ENCODE measurements around the gene MAP3K8.
A peak's percentile ranks its signal among the peaks of the same experiment; 100 is the strongest.

DNA sequence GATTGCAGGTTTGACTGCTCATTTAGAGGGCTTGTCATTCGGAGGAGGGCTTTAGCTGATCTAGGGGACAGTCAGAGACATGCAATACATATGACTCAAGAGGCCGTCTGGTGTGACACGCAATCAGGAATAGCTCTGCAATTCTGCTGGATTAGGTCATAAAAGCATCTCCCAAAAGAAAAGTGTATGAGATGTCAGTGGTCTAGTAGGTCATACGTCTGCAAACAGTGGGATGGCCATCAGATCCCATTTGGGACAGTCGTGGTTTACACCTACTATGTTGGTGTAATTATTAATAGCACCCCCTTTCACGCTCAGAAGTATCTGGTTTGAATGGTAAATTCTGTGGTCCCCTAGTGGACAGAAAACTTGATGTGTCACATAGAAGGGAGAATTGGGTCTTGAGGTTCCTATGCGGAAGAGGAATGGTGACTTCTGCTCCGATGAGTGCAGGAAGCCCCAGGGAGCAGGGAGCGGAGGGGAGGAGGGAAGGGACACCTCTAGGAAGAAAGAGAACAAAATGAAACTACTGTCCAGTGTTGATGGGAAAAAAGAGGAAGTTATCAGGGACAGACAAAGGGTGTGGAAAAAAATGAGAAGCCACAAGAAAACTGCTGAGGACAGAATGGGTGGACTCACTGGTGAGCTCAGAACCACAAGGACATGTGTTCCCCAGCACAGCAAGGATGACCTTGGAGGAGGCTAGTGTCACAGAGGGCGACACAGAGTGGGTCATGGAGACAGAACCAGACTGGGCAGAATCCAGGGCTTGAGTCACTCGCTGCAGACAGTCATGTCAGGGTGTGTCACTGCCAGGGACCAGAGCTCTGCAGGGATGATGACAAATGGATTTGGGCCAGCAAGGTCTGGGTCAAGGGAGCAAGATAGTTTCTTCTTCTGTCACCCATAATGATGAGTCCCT lies 59.9 kb downstream of the MAP3K8 start:
- TF ChIP-seq, protein P1, sequence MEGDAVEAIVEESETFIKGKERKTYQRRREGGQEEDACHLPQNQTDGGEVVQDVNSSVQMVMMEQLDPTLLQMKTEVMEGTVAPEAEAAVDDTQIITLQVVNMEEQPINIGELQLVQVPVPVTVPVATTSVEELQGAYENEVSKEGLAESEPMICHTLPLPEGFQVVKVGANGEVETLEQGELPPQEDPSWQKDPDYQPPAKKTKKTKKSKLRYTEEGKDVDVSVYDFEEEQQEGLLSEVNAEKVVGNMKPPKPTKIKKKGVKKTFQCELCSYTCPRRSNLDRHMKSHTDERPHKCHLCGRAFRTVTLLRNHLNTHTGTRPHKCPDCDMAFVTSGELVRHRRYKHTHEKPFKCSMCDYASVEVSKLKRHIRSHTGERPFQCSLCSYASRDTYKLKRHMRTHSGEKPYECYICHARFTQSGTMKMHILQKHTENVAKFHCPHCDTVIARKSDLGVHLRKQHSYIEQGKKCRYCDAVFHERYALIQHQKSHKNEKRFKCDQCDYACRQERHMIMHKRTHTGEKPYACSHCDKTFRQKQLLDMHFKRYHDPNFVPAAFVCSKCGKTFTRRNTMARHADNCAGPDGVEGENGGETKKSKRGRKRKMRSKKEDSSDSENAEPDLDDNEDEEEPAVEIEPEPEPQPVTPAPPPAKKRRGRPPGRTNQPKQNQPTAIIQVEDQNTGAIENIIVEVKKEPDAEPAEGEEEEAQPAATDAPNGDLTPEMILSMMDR (IDR thresholded peaks at IDR 0.05): peak in 1 of 4 donors; percentile 17
- TF ChIP-seq POLR2A (IDR thresholded peaks at IDR 0.05): no peak
